OCI-LY1 (cell line): ENCODE data around the gene CWC15.

ENCODE experiments used
- H2AFZ ChIP-seq: fragments of 200-600 bp; sonication (generic), shearing (Covaris generic); 2 replicates; pipeline ENCODE4 v1.6.0; 2014; ENCODE audit warnings: antibody characterized with exemption, mild to moderate bottlenecking, low read length
- H3F3A ChIP-seq: fragments of 200-600 bp; sonication (generic), shearing (Covaris generic); 2 replicates; pipeline ENCODE4 v1.6.0; 2014; ENCODE audit warnings: mild to moderate bottlenecking, antibody characterized with exemption, low read length, moderate library complexity; ENCODE audit not compliant: insufficient read depth
- H3K27ac ChIP-seq: fragments of 200-600 bp; sonication (generic); 2 replicates; pipeline ENCODE4 v1.5.1; 2014; ENCODE audit warnings: low read length, mixed run types, mild to moderate bottlenecking, low read depth; ENCODE audit not compliant: poor library complexity, severe bottlenecking
- H3K27me3 ChIP-seq: fragments of 200-600 bp; sonication (generic); 2 replicates; pipeline ENCODE4 v1.6.0; 2014; ENCODE audit warnings: antibody characterized with exemption, mild to moderate bottlenecking, low read length, moderate library complexity; ENCODE audit not compliant: insufficient read depth
- H3K36me3 ChIP-seq: fragments of 200-600 bp; sonication (generic); 2 replicates; pipeline ENCODE4 v1.6.1; 2014; ENCODE audit warnings: mild to moderate bottlenecking, antibody characterized with exemption, low read length, moderate library complexity, mixed read lengths; ENCODE audit not compliant: insufficient read depth
- H3K4me1 ChIP-seq: fragments of 200-600 bp; sonication (generic); 2 replicates; pipeline ENCODE4 v1.5.1; 2014; ENCODE audit warnings: mild to moderate bottlenecking, low read length, moderate library complexity; ENCODE audit not compliant: insufficient read depth, severe bottlenecking
- H3K4me2 ChIP-seq: fragments of 200-600 bp; sonication (generic), shearing (Covaris generic); 2 replicates; pipeline ENCODE4 v1.6.1; 2014; ENCODE audit warnings: low read length
- H3K4me3 ChIP-seq: fragments of 200-600 bp; sonication (generic); 2 replicates; pipeline ENCODE4 v1.5.1; 2014; ENCODE audit warnings: low read length, low read depth, mild to moderate bottlenecking, mixed read lengths; ENCODE audit not compliant: poor library complexity, severe bottlenecking
- H3K79me2 ChIP-seq: fragments of 200-600 bp; shearing (Covaris generic); 2 replicates; pipeline ENCODE4 v1.6.1; 2016; ENCODE audit warnings: mixed run types, low read length, mixed read lengths; ENCODE audit not compliant: insufficient read depth
- H3K9ac ChIP-seq: fragments of 200-600 bp; sonication (generic), shearing (Covaris generic); 2 replicates; pipeline ENCODE4 v1.6.1; 2014; ENCODE audit warnings: mild to moderate bottlenecking, low read length, mixed read lengths
- H3K9me2 ChIP-seq: fragments of 200-600 bp; sonication (generic), shearing (Covaris generic); 2 replicates; pipeline ENCODE4 v1.6.1; 2014; ENCODE audit warnings: low read depth, mild to moderate bottlenecking, low read length, mixed read lengths
- H3K9me3 ChIP-seq: fragments of 200-600 bp; shearing (Covaris generic); 2 replicates; pipeline ENCODE4 v1.6.1; 2014; ENCODE audit warnings: low read length, mixed read lengths
- H4K20me1 ChIP-seq: fragments of 200-600 bp; sonication (generic), shearing (Covaris generic); 2 replicates; pipeline ENCODE4 v1.6.0; 2016; ENCODE audit warnings: mild to moderate bottlenecking, low read length; ENCODE audit not compliant: insufficient read depth
- CTCF ChIP-seq: fragments of 200-600 bp; sonication (generic), shearing (Covaris generic); IDR thresholded peaks from 2 replicates; pipeline ENCODE4 v1.5.1; 2017; ENCODE audit warnings: mild to moderate bottlenecking, antibody characterized with exemption, low read length, moderate library complexity, mixed read lengths
- EZH2 ChIP-seq: fragments of 200-600 bp; sonication (generic), shearing (Covaris generic); IDR thresholded peaks from 2 replicates; pipeline ENCODE4 v1.8.0; 2017; ENCODE audit warnings: borderline replicate concordance, mixed run types, mild to moderate bottlenecking, antibody characterized with exemption, low read length, moderate library complexity, mixed read lengths

CWC15 gene

GRCh38 chr11:94993400-94993943, 20.1 kb upstream of the CWC15 start:
- no peak overlapping the region for H3K27ac ChIP-seq
- no peak overlapping the region for H3K4me3 ChIP-seq
- no peak overlapping the region for H2AFZ ChIP-seq
- H3K9ac ChIP-seq = no peak overlapping the region
- H3K79me2 ChIP-seq = no peaks in the 10 kb centered on the region
- no peak for TF ChIP-seq CTCF
- no peak for TF ChIP-seq EZH2
- no peaks in the 10 kb centered on the region for H3F3A ChIP-seq
- H4K20me1 ChIP-seq = no peaks in the 10 kb centered on the region
- no peaks in the 10 kb centered on the region for H3K9me2 ChIP-seq
- no peaks in the 10 kb centered on the region for H3K4me1 ChIP-seq
- no peak overlapping the region for H3K4me2 ChIP-seq
- H3K27me3 ChIP-seq = no peaks in the 10 kb centered on the region
- H3K36me3 ChIP-seq = no peaks in the 10 kb centered on the region
- H3K9me3 ChIP-seq = no peaks in the 10 kb centered on the region

- no peaks in the 10 kb centered on the region for H4K20me1 ChIP-seq
- no peak overlapping the region for H3K9ac ChIP-seq
- no peaks in the 10 kb centered on the region for H3K27me3 ChIP-seq
These were observed 15.4 kb upstream of the CWC15 start for GRCh38 chr11:94988748-94989147.

GRCh38 chr11:94987378-94987777, 14.0 kb upstream of the CWC15 start:
- no peaks in the 10 kb centered on the region for H3K36me3 ChIP-seq
- TF ChIP-seq EZH2 = no peak
- TF ChIP-seq CTCF = no peak
- H3K4me1 ChIP-seq = no peaks in the 10 kb centered on the region
- H3K9me2 ChIP-seq = no peaks in the 10 kb centered on the region
- no peak overlapping the region for H2AFZ ChIP-seq
- H3K79me2 ChIP-seq = no peaks in the 10 kb centered on the region
- H3K27ac ChIP-seq = no peak overlapping the region
- H3K27me3 ChIP-seq = no peaks in the 10 kb centered on the region
- H3F3A ChIP-seq = no peaks in the 10 kb centered on the region
- H3K4me2 ChIP-seq = no peak overlapping the region
- no peak overlapping the region for H3K9ac ChIP-seq
- H3K9me3 ChIP-seq = no peaks in the 10 kb centered on the region
- no peak overlapping the region for H3K4me3 ChIP-seq
- no peaks in the 10 kb centered on the region for H4K20me1 ChIP-seq

More at GRCh38 chr11:94988748-94989147, 15.4 kb upstream of the CWC15 start:
- Histone ChIP-seq H3K36me3 (no peaks in the 10 kb centered on the region), H3K9me3 (no peaks in the 10 kb centered on the region), H3K27ac (no peak overlapping the region), H3K79me2 (no peaks in the 10 kb centered on the region), H2AFZ (no peak overlapping the region), H3K9me2 (no peaks in the 10 kb centered on the region), H3K4me3 (no peak overlapping the region), H3K4me1 (no peaks in the 10 kb centered on the region), H3F3A (no peaks in the 10 kb centered on the region), H3K4me2 (no peak overlapping the region)
- no peak for TF ChIP-seq EZH2
- TF ChIP-seq CTCF = no peak
